ENCODE data around the gene SNRPE. TPM values are rescaled to one million over a fixed set of nuclear protein-coding genes. Genes with fewer than 3 reads are reported as not detected.

The SNRPE gene
- total and polyA plus RNA-seq, 2 of the 13 experiments (the other 11 are each of a cell fraction or from before 2014, with no cell fraction given), result 146 to 281 TPM

- TF ChIP-seq ARID3A (IDR thresholded peaks at IDR 0.05; ENCODE audit: low read depth, low read length) (no peak), ZNF484 (CRISPR knock-in tag; IDR thresholded peaks at IDR 0.05; ENCODE audit: borderline replicate concordance, low read depth) (no peak), TOE1 (CRISPR knock-in tag; IDR thresholded peaks at IDR 0.05) (0 out of 2 replicates have a peak, but pooled peaks have one; percentile 24), ZNF431 (CRISPR knock-in tag; IDR thresholded peaks at IDR 0.05; ENCODE audit: borderline replicate concordance, low read depth) (peak; percentile 77; the same call in 1 of the 2 replicates), ATF6 (CRISPR knock-in tag; conservative IDR thresholded peaks at IDR 0.05) (no peak; the same call in 1 of the 2 replicates), KLF12 (CRISPR knock-in tag; IDR thresholded peaks at IDR 0.05; ENCODE audit: borderline replicate concordance) (peak; percentile 97), THAP7 (CRISPR knock-in tag; IDR thresholded peaks at IDR 0.05) (peak; percentile 95), ZNF713 (CRISPR knock-in tag; IDR thresholded peaks at IDR 0.05) (0 out of 2 replicates have a peak, but pooled peaks have one; percentile 53), CENPX (CRISPR knock-in tag; IDR thresholded peaks at IDR 0.05) (no peak), ZBTB7B (CRISPR knock-in tag; IDR thresholded peaks at IDR 0.05) (no peak; the same call in 1 of the 2 replicates), PHF20 (CRISPR knock-in tag; IDR thresholded peaks at IDR 0.05) (peak; percentile 99), POLR2AphosphoS5 (IDR thresholded peaks at IDR 0.05; ENCODE audit: low read depth, low read length) (peak; percentile 93), CREB3 (CRISPR knock-in tag; IDR thresholded peaks at IDR 0.05) (peak; percentile 48; the same call in 1 of the 2 replicates), ZIK1 (CRISPR knock-in tag; IDR thresholded peaks at IDR 0.05; ENCODE audit: borderline replicate concordance, low read depth) (peak; percentile 90), ZNF710 (CRISPR knock-in tag; IDR thresholded peaks at IDR 0.05; ENCODE audit: borderline replicate concordance) (peak; percentile 53; the same call in 1 of the 2 replicates), CEBPB (IDR thresholded peaks at IDR 0.05; ENCODE audit: borderline replicate concordance, low read depth, low read length) (peak; percentile 5; the same call in 1 of the 2 replicates), ZNF766 (CRISPR knock-in tag; IDR thresholded peaks at IDR 0.05; ENCODE audit: borderline replicate concordance) (peak; percentile 79; the same call in 1 of the 2 replicates), CBFB (CRISPR knock-in tag; IDR thresholded peaks at IDR 0.05) (peak; percentile 74; the same call in 1 of the 2 replicates), ZNF30 (CRISPR knock-in tag; IDR thresholded peaks at IDR 0.05) (no peak), MTERF4 (CRISPR knock-in tag; IDR thresholded peaks at IDR 0.05) (no peak)
Measured at GRCh38 chr1:203861379-203862184, at the start of gene SNRPE (continued).

Data from HepG2 (cell line).